Left lung (tissue), 10 donors: Measurements from ENCODE around the gene KMT2B. TPM values are rescaled to one million over a fixed set of nuclear protein-coding genes. Genes with fewer than 3 reads are reported as not detected.

Source experiments
- ATAC-seq: fragments of 200-7000 bp; cut with Tn5 transposase; one replicate; pipeline ENCODE4 v1.9.1; 2020; ENCODE audit warnings: moderate library complexity
- DNase-seq, 4 donors: peaks; one replicate each; pipeline ENCODE4 v3.0.0-alpha.2; 2013 to 2020
- H3K27ac ChIP-seq, 2 donors: fragments of 200-600 bp; sonication (generic) in 1 of 2; one replicate each; pipeline versions ENCODE4 v1.5.0 to v1.8.0; 2020 to 2021
- H3K27me3 ChIP-seq, 2 donors: fragments of 200-600 bp; sonication (generic) in 1 of 2; one replicate each; pipeline versions ENCODE4 v1.5.0 to v1.8.0; 2020 to 2021
- H3K36me3 ChIP-seq, 2 donors: fragments of 200-600 bp; sonication (generic) in 1 of 2; one replicate each; pipeline versions ENCODE4 v1.5.0 to v1.8.0; 2020 to 2021
- H3K4me1 ChIP-seq, 2 donors: fragments of 200-600 bp; one replicate each; pipeline ENCODE4 v1.8.0; 2021
- H3K4me3 ChIP-seq, 2 donors: fragments of 200-600 bp; sonication (generic) in 1 of 2; one replicate each; pipeline versions ENCODE4 v1.5.0 to v1.8.0; 2020 to 2021; ENCODE audit warnings: mild to moderate bottlenecking in 1 of 2
- H3K9me3 ChIP-seq, 2 donors: fragments of 200-600 bp; sonication (generic) in 1 of 2; one replicate each; pipeline versions ENCODE4 v1.5.0 to v1.8.0; 2020 to 2021
- CTCF ChIP-seq, 2 donors: fragments of 200-600 bp; sonication (generic) in 1 of 2; IDR thresholded peaks; one replicate each; pipeline versions ENCODE4 v1.5.0 to v1.8.0; 2021; ENCODE audit warnings: antibody characterized with exemption in 2 of 2
- intact Hi-C, 2 donors: fragments of 100-400 bp; cut with DNase I; formaldehyde crosslinking; loops; one replicate each; pipeline versions ENCODE4 v1.11.2 to v1.14.2; 2022
- polyA plus RNA-seq, 6 donors: library from polyadenylated mRNA; unstranded; fragments of 120-200 nt; gene quantifications; one replicate each; pipeline ENCODE4 v1.2.1, GENCODE V29; 2013; ENCODE audit not compliant: insufficient read length in 6 of 6
- total RNA-seq, 2 donors: library from RNA; stranded (reverse); fragmentation: NEBNext Ultra II Directional; extraction: Animal tissue kit (Norgen Biotek cat#: 25700); gene quantifications; one replicate each; pipeline ENCODE4 v1.2.1, GENCODE V29; 2021
- donor health status: DM: no; HTN: yes; CAD: no.
- donor health status: DM: no; HTN: no; CAD: no.

Gene KMT2B
- total and polyA plus RNA-seq, 8 donors: 27.9 to 39.1 (median 33.9) TPM

GRCh38 chr19:35755550-35756376 lies 38.0 kb downstream of the KMT2B start:
- DNase-seq (peak in 2 of 4 donors; percentile 69 to 84), ATAC-seq (peak; percentile 7)
- no peak for TF ChIP-seq CTCF (IDR thresholded peaks at IDR 0.05)
- H3K36me3 ChIP-seq: peaks cover 0 to 40% of the 10 kb centered on the region in 2 donors
- peak overlapping the region; percentile 21 to 92 for H3K4me3 ChIP-seq
- intact Hi-C loops: no loop called here
- H3K27me3 ChIP-seq: peaks cover 0 to 21% of the 10 kb centered on the region in 2 donors
- H3K9me3 ChIP-seq: no peaks in the 10 kb centered on the region
- peaks cover 13 to 41% of the 10 kb centered on the region in 2 donors for H3K4me1 ChIP-seq
- H3K27ac ChIP-seq: peak overlapping the region; percentile 86 to 94

GRCh38 chr19:35756377-35757230 lies 38.8 kb downstream of the KMT2B start, which contains the start of gene HSPB6:
TSS of gene HSPB6 (minus strand) at chr19:35757029. CDS start at chr19:35757008, 21 bp downstream.
- Histone ChIP-seq H3K4me1 (peaks cover 13 to 41% of the 10 kb centered on the region in 2 donors), H3K27ac (peak within 1 kb of the TSS; percentile 94 to 95)
- intact Hi-C loops: no loop called here

GRCh38 chr19:35757231-35757748 lies 39.5 kb downstream of the KMT2B start:
- H3K27me3 ChIP-seq: peaks cover 0 to 21% of the 10 kb centered on the region in 2 donors
- H3K4me1 ChIP-seq: peaks cover 13 to 41% of the 10 kb centered on the region in 2 donors
- peaks cover 0 to 38% of the 10 kb centered on the region in 2 donors for H3K36me3 ChIP-seq
- peak; percentile 39 for ATAC-seq
- intact Hi-C loops: no loop called here
- H3K4me3 ChIP-seq: peak overlapping the region; percentile 19 to 92
- no peaks in the 10 kb centered on the region for H3K9me3 ChIP-seq
- TF ChIP-seq CTCF (IDR thresholded peaks at IDR 0.05): no peak
- peak; percentile 81 to 92 (median 84) for DNase-seq
- H3K27ac ChIP-seq: peak overlapping the region; percentile 86 to 94

More at GRCh38 chr19:35756377-35757230, 38.8 kb downstream of the KMT2B start, which contains the start of gene HSPB6:
- peak in 3 of 4 donors; percentile 78 to 85 (median 82) for DNase-seq
- no peak for TF ChIP-seq CTCF (IDR thresholded peaks at IDR 0.05)
- ATAC-seq: peak; percentile 5
- Histone ChIP-seq H3K27me3 (peaks cover 0 to 21% of the 10 kb centered on the region in 2 donors), H3K36me3 (peaks cover 0 to 38% of the 10 kb centered on the region in 2 donors), H3K9me3 (no peaks in the 10 kb centered on the region), H3K4me3 (peak within 1 kb of the TSS; percentile 21 to 92)

- no peaks in the 10 kb centered on the region for H3K9me3 ChIP-seq
- H3K27me3 ChIP-seq: peaks cover 0 to 21% of the 10 kb centered on the region in 2 donors
- H3K36me3 ChIP-seq: peaks cover 0 to 38% of the 10 kb centered on the region in 2 donors
- H3K4me1 ChIP-seq: peaks cover 13 to 41% of the 10 kb centered on the region in 2 donors
- H3K4me3 ChIP-seq: peak within 1 kb of the TSS; percentile 92 to 96
- H3K27ac ChIP-seq: peak within 1 kb of the TSS; percentile 94 to 95
- intact Hi-C loops: no loop called here
- no peak for TF ChIP-seq CTCF (IDR thresholded peaks at IDR 0.05)
- ATAC-seq (peak; percentile 94), DNase-seq (peak; percentile 96 to 99 (median 99))
Observed at GRCh38 chr19:35757749-35758608, 40.2 kb downstream of the KMT2B start, which contains the start of gene PROSER3. TSS of gene PROSER3 (plus strand) at chr19:35758176. CDS start at chr19:35758216, 40 bp downstream.
